SK-N-SH treated with all-trans-retinoic acid at 6 μM for 48 hours (cell line): ENCODE measurements around the gene DHRS3.

Source experiments
- ISL1 ChIP-seq: fragments of 250-450 bp; sonication (Bioruptor Pico); IDR thresholded peaks from 2 replicates; pipeline ENCODE4 v2.1.2; 2022; ENCODE audit warnings: mild to moderate bottlenecking, moderate library complexity
- PPARA ChIP-seq: fragments of 250-450 bp; sonication (Bioruptor Pico); IDR thresholded peaks from 2 replicates; pipeline ENCODE4 v1.5.0; 2020; ENCODE audit warnings: mild to moderate bottlenecking, borderline replicate concordance
- RARB ChIP-seq: fragments of 250-450 bp; sonication (Bioruptor Pico); IDR thresholded peaks from 2 replicates; pipeline ENCODE4 v1.8.0; 2021; ENCODE audit warnings: mild to moderate bottlenecking, moderate library complexity
- ZFP3 ChIP-seq: fragments of 250-450 bp; sonication (Bioruptor Pico); IDR thresholded peaks from 2 replicates; pipeline ENCODE4 v1.5.0; 2020; ENCODE audit warnings: mild to moderate bottlenecking, moderate library complexity
- ZNF70 ChIP-seq: fragments of 450-650 bp; formaldehyde crosslinking; IDR thresholded peaks from 2 replicates; pipeline ENCODE4 v1.5.0; 2020; ENCODE audit warnings: mild to moderate bottlenecking, moderate library complexity
- TF ChIP-seq, protein P1 (sequence below): fragments of 250-450 bp; sonication (Bioruptor Pico); IDR thresholded peaks from 2 replicates; pipeline ENCODE4 v1.8.0; 2020; ENCODE audit warnings: mild to moderate bottlenecking, moderate library complexity, borderline replicate concordance
- TF ChIP-seq, protein P2 (sequence below): fragments of 250-450 bp; sonication (Bioruptor Pico); IDR thresholded peaks from 2 replicates; pipeline ENCODE4 v1.8.0; 2021; ENCODE audit warnings: low read depth, mild to moderate bottlenecking, moderate library complexity, borderline replicate concordance
- TF ChIP-seq, protein P3 (sequence below): fragments of 250-450 bp; sonication (Bioruptor Pico); IDR thresholded peaks from 2 replicates; pipeline ENCODE4 v1.5.1; 2020; ENCODE audit warnings: low read depth, mild to moderate bottlenecking, moderate library complexity

DNA sequence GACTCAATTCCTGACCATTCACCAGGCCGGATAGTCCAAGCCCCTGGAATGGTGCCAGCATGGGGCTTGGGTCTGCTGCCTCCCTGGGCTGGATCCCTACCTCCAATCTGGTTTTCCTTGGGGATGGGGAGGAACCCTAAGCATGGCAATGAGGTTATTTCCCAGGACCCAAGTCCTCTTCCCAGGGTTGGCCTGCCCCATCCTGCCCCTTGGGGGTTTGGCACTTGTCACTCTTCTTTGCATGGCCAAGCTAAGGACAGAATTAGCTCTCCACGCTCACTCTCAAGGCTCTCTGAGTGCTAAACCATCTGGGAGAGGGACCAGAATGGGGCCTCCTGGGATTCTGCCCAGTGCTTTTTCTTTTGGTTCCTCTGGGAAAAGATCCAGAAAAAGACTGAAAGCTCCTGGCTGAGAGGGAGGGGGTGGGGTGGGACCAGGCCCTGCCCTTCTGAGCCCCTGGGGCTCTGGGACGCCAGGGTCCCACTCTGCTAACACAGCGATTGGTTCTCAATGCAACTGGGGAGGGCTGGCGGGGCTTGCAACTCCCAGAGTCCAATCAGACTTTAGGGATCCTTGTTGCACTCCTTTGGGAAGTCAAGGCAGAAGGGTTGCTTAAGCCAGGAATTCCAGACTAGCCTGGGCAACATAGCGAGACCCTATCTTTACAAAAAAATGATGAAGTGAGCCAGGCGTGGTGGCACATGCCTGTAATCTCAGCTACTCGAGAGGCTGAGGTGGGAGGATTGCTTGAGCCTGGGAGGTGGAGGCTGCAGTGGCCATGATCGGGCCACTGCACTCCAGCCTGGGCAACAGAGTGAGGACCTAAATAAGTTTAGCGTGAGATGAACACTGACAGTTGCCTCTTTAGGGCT lies 52.7 kb downstream of the DHRS3 start:
- TF ChIP-seq RARB (no peak; the same call in 1 of the 2 replicates), ZNF70 (no peak), PPARA (CRISPR knock-in tag) (no peak), ZFP3 (CRISPR knock-in tag) (no peak), ISL1 (no peak)
- TF ChIP-seq, protein P1, sequence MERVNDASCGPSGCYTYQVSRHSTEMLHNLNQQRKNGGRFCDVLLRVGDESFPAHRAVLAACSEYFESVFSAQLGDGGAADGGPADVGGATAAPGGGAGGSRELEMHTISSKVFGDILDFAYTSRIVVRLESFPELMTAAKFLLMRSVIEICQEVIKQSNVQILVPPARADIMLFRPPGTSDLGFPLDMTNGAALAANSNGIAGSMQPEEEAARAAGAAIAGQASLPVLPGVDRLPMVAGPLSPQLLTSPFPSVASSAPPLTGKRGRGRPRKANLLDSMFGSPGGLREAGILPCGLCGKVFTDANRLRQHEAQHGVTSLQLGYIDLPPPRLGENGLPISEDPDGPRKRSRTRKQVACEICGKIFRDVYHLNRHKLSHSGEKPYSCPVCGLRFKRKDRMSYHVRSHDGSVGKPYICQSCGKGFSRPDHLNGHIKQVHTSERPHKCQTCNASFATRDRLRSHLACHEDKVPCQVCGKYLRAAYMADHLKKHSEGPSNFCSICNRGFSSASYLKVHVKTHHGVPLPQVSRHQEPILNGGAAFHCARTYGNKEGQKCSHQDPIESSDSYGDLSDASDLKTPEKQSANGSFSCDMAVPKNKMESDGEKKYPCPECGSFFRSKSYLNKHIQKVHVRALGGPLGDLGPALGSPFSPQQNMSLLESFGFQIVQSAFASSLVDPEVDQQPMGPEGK: no peak
- TF ChIP-seq, protein P2, sequence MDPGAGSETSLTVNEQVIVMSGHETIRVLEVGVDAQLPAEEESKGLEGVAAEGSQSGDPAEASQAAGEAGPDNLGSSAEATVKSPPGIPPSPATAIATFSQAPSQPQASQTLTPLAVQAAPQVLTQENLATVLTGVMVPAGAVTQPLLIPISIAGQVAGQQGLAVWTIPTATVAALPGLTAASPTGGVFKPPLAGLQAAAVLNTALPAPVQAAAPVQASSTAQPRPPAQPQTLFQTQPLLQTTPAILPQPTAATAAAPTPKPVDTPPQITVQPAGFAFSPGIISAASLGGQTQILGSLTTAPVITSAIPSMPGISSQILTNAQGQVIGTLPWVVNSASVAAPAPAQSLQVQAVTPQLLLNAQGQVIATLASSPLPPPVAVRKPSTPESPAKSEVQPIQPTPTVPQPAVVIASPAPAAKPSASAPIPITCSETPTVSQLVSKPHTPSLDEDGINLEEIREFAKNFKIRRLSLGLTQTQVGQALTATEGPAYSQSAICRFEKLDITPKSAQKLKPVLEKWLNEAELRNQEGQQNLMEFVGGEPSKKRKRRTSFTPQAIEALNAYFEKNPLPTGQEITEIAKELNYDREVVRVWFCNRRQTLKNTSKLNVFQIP: no peak
- TF ChIP-seq, protein P3, sequence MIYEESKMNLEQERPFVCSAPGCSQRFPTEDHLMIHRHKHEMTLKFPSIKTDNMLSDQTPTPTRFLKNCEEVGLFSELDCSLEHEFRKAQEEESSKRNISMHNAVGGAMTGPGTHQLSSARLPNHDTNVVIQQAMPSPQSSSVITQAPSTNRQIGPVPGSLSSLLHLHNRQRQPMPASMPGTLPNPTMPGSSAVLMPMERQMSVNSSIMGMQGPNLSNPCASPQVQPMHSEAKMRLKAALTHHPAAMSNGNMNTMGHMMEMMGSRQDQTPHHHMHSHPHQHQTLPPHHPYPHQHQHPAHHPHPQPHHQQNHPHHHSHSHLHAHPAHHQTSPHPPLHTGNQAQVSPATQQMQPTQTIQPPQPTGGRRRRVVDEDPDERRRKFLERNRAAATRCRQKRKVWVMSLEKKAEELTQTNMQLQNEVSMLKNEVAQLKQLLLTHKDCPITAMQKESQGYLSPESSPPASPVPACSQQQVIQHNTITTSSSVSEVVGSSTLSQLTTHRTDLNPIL: no peak; the same call in 1 of the 2 replicates
